Hepatocyte (in vitro differentiated cells): ENCODE results near the gene CD28.

Source experiments
- CTCF ChIP-seq: fragments of 200-600 bp; sonication (generic); IDR thresholded peaks from 2 replicates; pipeline ENCODE4 v1.5.1; 2016; ENCODE audit warnings: antibody characterized with exemption, mild to moderate bottlenecking; ENCODE audit not compliant: poor library complexity
- EZH2 ChIP-seq: fragments of 200-600 bp; sonication (generic); IDR thresholded peaks from 2 replicates; pipeline ENCODE4 v1.6.1; 2016; ENCODE audit warnings: antibody characterized with exemption, mild to moderate bottlenecking, borderline replicate concordance

GRCh38 chr2:203728321-203728720 is 21.9 kb downstream of the CD28 start:
- no peak for TF ChIP-seq EZH2
- no peak for TF ChIP-seq CTCF
